ENCODE results near the gene MLLT6.

The MLLT6 gene

DNA sequence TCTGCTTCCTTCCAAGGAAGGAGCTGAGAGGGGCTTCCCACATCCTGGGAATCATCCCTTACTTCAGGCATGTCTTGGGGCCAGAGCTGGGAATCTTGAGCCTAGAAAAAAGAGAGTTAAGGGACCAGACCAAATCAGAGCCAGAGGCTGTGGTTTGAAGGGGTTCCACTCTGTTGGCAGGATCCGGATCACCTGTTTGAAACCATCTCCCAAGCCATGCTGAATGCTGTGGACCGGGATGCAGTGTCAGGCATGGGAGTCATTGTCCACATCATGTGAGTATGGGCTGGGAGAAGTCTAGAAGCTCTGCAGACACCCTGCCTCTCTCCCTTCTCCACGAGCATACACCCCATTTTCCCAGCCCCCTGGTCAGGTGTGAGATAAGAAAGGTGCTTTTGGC is 57.2 kb downstream of the MLLT6 start:
- Histone ChIP-seq H3K9me2 (replicated peaks; ENCODE audit: insufficient read depth, low read length) (no peaks in the 10 kb centered on the region), H3K4me2 (ENCODE audit: low read depth, low read length) (no peak overlapping the region), H3K27ac (ENCODE audit: low read length) (no peak overlapping the region), H2AFZ (ENCODE audit: low read length) (no peak overlapping the region), H3K4me3 (ENCODE audit: low read length) (no peak overlapping the region), H3K79me2 (ENCODE audit: low read length) (peaks cover 13% of the 10 kb centered on the region), H3K9me3 (replicated peaks; ENCODE audit: insufficient read depth, low read length) (no peaks in the 10 kb centered on the region), H3K4me1 (ENCODE audit: low read length) (no peaks in the 10 kb centered on the region), H4K20me1 (ENCODE audit: insufficient read depth, low read length) (no peaks in the 10 kb centered on the region), H3F3A (ENCODE audit: insufficient read depth, low read length) (peaks cover 4% of the 10 kb centered on the region; the same call in 1 of the 2 replicates), H3K27me3 (replicated peaks; ENCODE audit: insufficient read depth, low read length) (no peaks in the 10 kb centered on the region), H3K36me3 (replicated peaks; ENCODE audit: insufficient read depth, low read length) (peaks cover 4% of the 10 kb centered on the region; the same call in 1 of the 2 replicates), H3K9ac (ENCODE audit: low read length) (no peak overlapping the region)
- no peak for DNase-seq
- TF ChIP-seq, protein P1, sequence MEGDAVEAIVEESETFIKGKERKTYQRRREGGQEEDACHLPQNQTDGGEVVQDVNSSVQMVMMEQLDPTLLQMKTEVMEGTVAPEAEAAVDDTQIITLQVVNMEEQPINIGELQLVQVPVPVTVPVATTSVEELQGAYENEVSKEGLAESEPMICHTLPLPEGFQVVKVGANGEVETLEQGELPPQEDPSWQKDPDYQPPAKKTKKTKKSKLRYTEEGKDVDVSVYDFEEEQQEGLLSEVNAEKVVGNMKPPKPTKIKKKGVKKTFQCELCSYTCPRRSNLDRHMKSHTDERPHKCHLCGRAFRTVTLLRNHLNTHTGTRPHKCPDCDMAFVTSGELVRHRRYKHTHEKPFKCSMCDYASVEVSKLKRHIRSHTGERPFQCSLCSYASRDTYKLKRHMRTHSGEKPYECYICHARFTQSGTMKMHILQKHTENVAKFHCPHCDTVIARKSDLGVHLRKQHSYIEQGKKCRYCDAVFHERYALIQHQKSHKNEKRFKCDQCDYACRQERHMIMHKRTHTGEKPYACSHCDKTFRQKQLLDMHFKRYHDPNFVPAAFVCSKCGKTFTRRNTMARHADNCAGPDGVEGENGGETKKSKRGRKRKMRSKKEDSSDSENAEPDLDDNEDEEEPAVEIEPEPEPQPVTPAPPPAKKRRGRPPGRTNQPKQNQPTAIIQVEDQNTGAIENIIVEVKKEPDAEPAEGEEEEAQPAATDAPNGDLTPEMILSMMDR (IDR thresholded peaks at IDR 0.05; ENCODE audit: low read length) = no peak
- TF ChIP-seq EZH2 (optimal IDR thresholded peaks at IDR 0.05; ENCODE audit: low read depth, low read length) = no peak
- no peak for TF ChIP-seq EZH2phosphoT487 (IDR thresholded peaks at IDR 0.05; ENCODE audit: low read length)

DNA sequence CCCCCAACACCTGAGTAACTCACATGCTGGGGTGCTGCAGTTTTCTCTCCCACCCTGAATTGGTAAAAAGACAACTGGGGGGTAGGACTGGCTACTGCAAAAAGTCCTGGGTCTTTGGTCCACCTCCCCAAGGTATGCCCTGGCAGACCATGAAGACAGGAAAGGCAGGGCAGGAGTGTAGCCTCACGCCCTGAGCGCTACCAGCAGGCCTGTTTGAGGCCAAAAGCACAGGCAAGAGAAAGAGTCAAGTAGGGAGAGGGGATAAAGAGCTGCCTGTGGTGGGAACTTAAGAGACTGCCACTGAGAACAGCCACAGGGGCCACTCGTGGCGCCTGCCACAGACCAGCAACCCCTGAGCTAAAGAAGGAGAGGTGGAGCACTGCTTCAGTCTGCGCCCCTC is 61.3 kb downstream of the MLLT6 start:
- Histone ChIP-seq H3K9ac (ENCODE audit: low read length) (no peak overlapping the region), H3K9me2 (replicated peaks; ENCODE audit: insufficient read depth, low read length) (no peaks in the 10 kb centered on the region), H4K20me1 (ENCODE audit: insufficient read depth, low read length) (no peaks in the 10 kb centered on the region), H3K4me1 (ENCODE audit: low read length) (no peaks in the 10 kb centered on the region), H3K27me3 (replicated peaks; ENCODE audit: insufficient read depth, low read length) (no peaks in the 10 kb centered on the region), H3K4me3 (ENCODE audit: low read length) (no peak overlapping the region), H2AFZ (ENCODE audit: low read length) (no peak overlapping the region), H3K9me3 (replicated peaks; ENCODE audit: insufficient read depth, low read length) (no peaks in the 10 kb centered on the region), H3K4me2 (ENCODE audit: low read depth, low read length) (no peak overlapping the region), H3K27ac (ENCODE audit: low read length) (no peak overlapping the region), H3K79me2 (ENCODE audit: low read length) (no peaks in the 10 kb centered on the region), H3K36me3 (replicated peaks; ENCODE audit: insufficient read depth, low read length) (no peaks in the 10 kb centered on the region; the same call in 1 of the 2 replicates), H3F3A (ENCODE audit: insufficient read depth, low read length) (peaks cover 4% of the 10 kb centered on the region; the same call in 1 of the 2 replicates)
- TF ChIP-seq, protein P1 (IDR thresholded peaks at IDR 0.05; ENCODE audit: low read length) = no peak
- TF ChIP-seq EZH2phosphoT487 (IDR thresholded peaks at IDR 0.05; ENCODE audit: low read length) = no peak
- no peak for TF ChIP-seq EZH2 (optimal IDR thresholded peaks at IDR 0.05; ENCODE audit: low read depth, low read length)
- DNase-seq = no peak

DNA sequence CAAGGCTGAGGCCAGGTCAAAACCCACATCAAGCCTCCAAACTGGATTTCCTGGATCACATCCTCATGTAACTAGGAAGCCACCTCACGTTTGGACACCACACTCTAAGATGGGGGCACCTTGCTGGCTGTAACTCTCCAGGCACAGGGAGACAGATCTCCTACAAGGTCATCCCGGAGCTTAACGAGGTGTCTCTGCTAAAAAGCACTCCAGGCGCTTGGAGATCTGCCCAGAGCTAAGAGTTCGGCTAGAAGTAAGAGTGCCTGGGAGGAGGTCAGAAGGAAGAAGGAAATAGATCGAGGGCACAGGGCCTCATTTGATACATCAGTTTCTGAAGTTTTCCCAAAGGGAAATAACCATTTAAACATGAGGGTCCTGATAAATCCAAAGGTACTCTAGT is 63.3 kb downstream of the MLLT6 start:
- TF ChIP-seq, protein P1 (IDR thresholded peaks at IDR 0.05; ENCODE audit: low read length) = no peak
- TF ChIP-seq EZH2phosphoT487 (IDR thresholded peaks at IDR 0.05; ENCODE audit: low read length) (no peak), EZH2 (optimal IDR thresholded peaks at IDR 0.05; ENCODE audit: low read depth, low read length) (no peak)
- Histone ChIP-seq H3K4me3 (ENCODE audit: low read length) (no peak overlapping the region), H2AFZ (ENCODE audit: low read length) (no peak overlapping the region), H3K27me3 (replicated peaks; ENCODE audit: insufficient read depth, low read length) (no peaks in the 10 kb centered on the region), H4K20me1 (ENCODE audit: insufficient read depth, low read length) (no peaks in the 10 kb centered on the region), H3F3A (ENCODE audit: insufficient read depth, low read length) (no peaks in the 10 kb centered on the region; the same call in 1 of the 2 replicates), H3K9me3 (replicated peaks; ENCODE audit: insufficient read depth, low read length) (no peaks in the 10 kb centered on the region), H3K4me2 (ENCODE audit: low read depth, low read length) (no peak overlapping the region), H3K9ac (ENCODE audit: low read length) (no peak overlapping the region), H3K79me2 (ENCODE audit: low read length) (no peaks in the 10 kb centered on the region), H3K4me1 (ENCODE audit: low read length) (no peaks in the 10 kb centered on the region), H3K36me3 (replicated peaks; ENCODE audit: insufficient read depth, low read length) (no peaks in the 10 kb centered on the region), H3K27ac (ENCODE audit: low read length) (no peak overlapping the region), H3K9me2 (replicated peaks; ENCODE audit: insufficient read depth, low read length) (no peaks in the 10 kb centered on the region)
- DNase-seq = no peak
